Smooth muscle cell (in vitro differentiated cells): ENCODE measurements around the gene MARK4. TPM values are rescaled to one million over a fixed set of nuclear protein-coding genes. Genes with fewer than 3 reads are reported as not detected.

Experiments used
- DNase-seq: peaks from one replicate; lab custom pipeline; 2025; ENCODE audit not compliant: unreplicated experiment; lab: John Stamatoyannopoulos, UW
- H2AFZ ChIP-seq: fragments of 200-600 bp; sonication (generic); 2 replicates; pipeline ENCODE4 v1.6.0; 2016; ENCODE audit warnings: antibody characterized with exemption, low read depth, mild to moderate bottlenecking
- H3F3A ChIP-seq: fragments of 200-600 bp; sonication (generic); 2 replicates; pipeline ENCODE4 v1.6.0; 2017; ENCODE audit warnings: antibody characterized with exemption, low read depth
- H3K27ac ChIP-seq: fragments of 200-600 bp; sonication (generic); 2 replicates; pipeline ENCODE4 v1.5.1; 2016; ENCODE audit warnings: low read depth, mild to moderate bottlenecking
- H3K27me3 ChIP-seq: fragments of 200-600 bp; sonication (generic); 2 replicates; pipeline ENCODE4 v1.6.1; 2016; ENCODE audit warnings: low read depth, mild to moderate bottlenecking
- H3K36me3 ChIP-seq: fragments of 200-600 bp; sonication (generic); 2 replicates; pipeline ENCODE4 v1.5.1; 2016; ENCODE audit warnings: low read depth
- H3K4me1 ChIP-seq: fragments of 200-600 bp; sonication (generic); 2 replicates; pipeline ENCODE4 v1.5.1; 2016; ENCODE audit warnings: low read depth
- H3K4me2 ChIP-seq: fragments of 200-600 bp; sonication (generic); 2 replicates; pipeline ENCODE4 v1.6.0; 2016; ENCODE audit warnings: mild to moderate bottlenecking
- H3K4me3 ChIP-seq: fragments of 200-600 bp; sonication (generic); 2 replicates; pipeline ENCODE4 v1.5.1; 2016; ENCODE audit warnings: mild to moderate bottlenecking
- H3K79me2 ChIP-seq: fragments of 200-600 bp; sonication (generic); 2 replicates; pipeline ENCODE4 v1.6.0; 2016; ENCODE audit warnings: low read depth, mild to moderate bottlenecking
- H3K9ac ChIP-seq: fragments of 200-600 bp; sonication (generic); 2 replicates; pipeline ENCODE4 v1.6.0; 2016; ENCODE audit warnings: low read depth
- H3K9me3 ChIP-seq: fragments of 200-600 bp; sonication (generic); replicated peaks from 2 replicates; pipeline ENCODE4 v1.5.1; 2016; ENCODE audit warnings: low read depth
- H4K20me1 ChIP-seq: fragments of 200-600 bp; sonication (generic); 2 replicates; pipeline ENCODE4 v1.6.0; 2016; ENCODE audit warnings: low read depth
- CTCF ChIP-seq: fragments of 200-600 bp; sonication (generic); IDR thresholded peaks from 2 replicates; pipeline ENCODE4 v1.5.1; 2017; ENCODE audit warnings: borderline replicate concordance, mild to moderate bottlenecking, antibody characterized with exemption; ENCODE audit not compliant: insufficient read depth, poor library complexity, severe bottlenecking
- WGBS: methylation state at CpG from one replicate; pipeline ENCODE4 v1.1.7; 2016; ENCODE audit warnings: low lambda C conversion rate; 5-methylcytosine and 5-hydroxymethylcytosine counted together
- polyA plus RNA-seq: library from polyadenylated mRNA; unstranded; fragments of >200 nt; fragmentation: Nextera tagmentation; extraction: Ambion mirVana; gene quantifications from 2 replicates; pipeline ENCODE4 v1.2.1, GENCODE V29; 2016
- total RNA-seq: library from RNA; depleted of rRNA; stranded (reverse); fragments of >200 nt; gene quantifications from 2 replicates; pipeline ENCODE4 v1.2.3, GENCODE V29; 2014

MARK4 gene
- total and polyA plus RNA-seq, 2 experiments from 2014 or later: 15.6 to 23.0 TPM

- H3K4me1 ChIP-seq: no peaks in the 10 kb centered on the region
- peak overlapping the region; percentile 49 for H3K27ac ChIP-seq
- H3K9me3 ChIP-seq: no peaks in the 10 kb centered on the region
- no peaks in the 10 kb centered on the region for H3F3A ChIP-seq
- no peak for TF ChIP-seq CTCF
- H3K27me3 ChIP-seq: no peaks in the 10 kb centered on the region
- H3K9ac ChIP-seq: peak overlapping the region; percentile 78
- H3K79me2 ChIP-seq: peaks cover 55% of the 10 kb centered on the region
- WGBS: 13% methylated on average over 13 of the region's 57 CpGs
- no peak for DNase-seq
- H4K20me1 ChIP-seq: peaks cover 48% of the 10 kb centered on the region
- peak overlapping the region; percentile 10 for H2AFZ ChIP-seq
- H3K36me3 ChIP-seq: no peaks in the 10 kb centered on the region
- peak overlapping the region; percentile 91 for H3K4me3 ChIP-seq
- H3K4me2 ChIP-seq: peak overlapping the region; percentile 90
Measured at GRCh38 chr19:45251452-45252354, 632 bp downstream of the MARK4 start.

GRCh38 chr19:45253396-45254027, 2.4 kb downstream of the MARK4 start:
- peaks cover 64% of the 10 kb centered on the region for H4K20me1 ChIP-seq
- H3F3A ChIP-seq: no peaks in the 10 kb centered on the region
- 84% methylated on average over 12 of the region's 12 CpGs for WGBS
- H3K36me3 ChIP-seq: no peaks in the 10 kb centered on the region
- no peak overlapping the region for H3K9ac ChIP-seq
- H3K79me2 ChIP-seq: peaks cover 72% of the 10 kb centered on the region
- no peaks in the 10 kb centered on the region for H3K4me1 ChIP-seq
- no peaks in the 10 kb centered on the region for H3K27me3 ChIP-seq
- no peak overlapping the region for H2AFZ ChIP-seq
- TF ChIP-seq CTCF: no peak
- peak overlapping the region; percentile 90 for H3K4me2 ChIP-seq
- no peak overlapping the region for H3K27ac ChIP-seq
- no peak for DNase-seq
- no peaks in the 10 kb centered on the region for H3K9me3 ChIP-seq
- H3K4me3 ChIP-seq: no peak overlapping the region

- Histone ChIP-seq H3K9me3 (no peaks in the 10 kb centered on the region), H3K4me3 (no peak overlapping the region), H2AFZ (no peak overlapping the region), H3F3A (no peaks in the 10 kb centered on the region), H3K27me3 (no peaks in the 10 kb centered on the region), H4K20me1 (peaks cover 70% of the 10 kb centered on the region), H3K4me2 (no peak overlapping the region), H3K36me3 (no peaks in the 10 kb centered on the region), H3K9ac (no peak overlapping the region), H3K79me2 (peaks cover 77% of the 10 kb centered on the region), H3K4me1 (no peaks in the 10 kb centered on the region), H3K27ac (no peak overlapping the region)
- peak; percentile 35 for TF ChIP-seq CTCF
- no peak for DNase-seq
- 81% methylated on average over 4 of the region's 11 CpGs for WGBS
Measured at GRCh38 chr19:45254044-45254531, 3.0 kb downstream of the MARK4 start.
